DND-41 (cell line): ENCODE measurements around the gene SLC13A3.

ENCODE experiments used
- ATAC-seq: fragments of 200-7000 bp; cut with Tn5 transposase; 3 replicates; pipeline ENCODE4 v1.9.1; 2021; ENCODE audit warnings: low read depth; ENCODE audit not compliant: insufficient read depth
- DNase-seq: peaks from one replicate; pipeline ENCODE4 v3.0.0-alpha.2; 2020
- H2AFZ ChIP-seq: 2 replicates; pipeline ENCODE4 v1.6.0; 2012; ENCODE audit warnings: low read depth, low read length
- H3K27ac ChIP-seq: 2 replicates; pipeline ENCODE4 v1.5.1; 2012; ENCODE audit warnings: low read length, inconsistent platforms
- H3K27me3 ChIP-seq: fragments of 200-600 bp; sonication (generic); 2 replicates; pipeline ENCODE4 v1.6.0; 2012; ENCODE audit warnings: low read length, mild to moderate bottlenecking, inconsistent platforms; ENCODE audit not compliant: insufficient read depth, poor library complexity
- H3K36me3 ChIP-seq: 2 replicates; pipeline ENCODE4 v1.5.1; 2012; ENCODE audit warnings: low read length, inconsistent platforms; ENCODE audit not compliant: insufficient read depth
- H3K4me1 ChIP-seq: 2 replicates; pipeline ENCODE4 v1.5.1; 2012; ENCODE audit warnings: mild to moderate bottlenecking, low read length; ENCODE audit not compliant: insufficient read depth
- H3K4me2 ChIP-seq: 2 replicates; pipeline ENCODE4 v1.6.0; 2012; ENCODE audit warnings: mild to moderate bottlenecking, moderate library complexity, low read length, inconsistent platforms; ENCODE audit not compliant: insufficient read depth
- H3K4me3 ChIP-seq, 2 experiments: fragments of 200-600 bp in 1 of 2; shearing (Covaris generic) in 1 of 2; 2 replicates each; pipeline ENCODE4 v1.5.1; 2012 to 2016; ENCODE audit warnings: inconsistent platforms in 2 of 2, low read length in 2 of 2, mild to moderate bottlenecking in 2 of 2, low read depth in 1 of 2, moderate library complexity in 1 of 2
- H3K79me2 ChIP-seq: 2 replicates; pipeline ENCODE4 v1.6.0; 2012; ENCODE audit warnings: low read length, inconsistent platforms; ENCODE audit not compliant: insufficient read depth
- H3K9ac ChIP-seq: 2 replicates; pipeline ENCODE4 v1.6.0; 2012; ENCODE audit warnings: low read depth, mild to moderate bottlenecking, inconsistent platforms, low read length, moderate library complexity
- H3K9me3 ChIP-seq: 2 replicates; pipeline ENCODE4 v1.5.1; 2012; ENCODE audit warnings: low read length, moderate library complexity, mild to moderate bottlenecking, inconsistent platforms; ENCODE audit not compliant: insufficient read depth, severe bottlenecking
- H4K20me1 ChIP-seq: 2 replicates; pipeline ENCODE4 v1.6.0; 2012; ENCODE audit warnings: low read length; ENCODE audit not compliant: insufficient read depth
- CTCF ChIP-seq: IDR thresholded peaks from 2 replicates; pipeline ENCODE4 v1.5.1; 2012; ENCODE audit warnings: borderline replicate concordance, low read length, moderate library complexity, mild to moderate bottlenecking; ENCODE audit not compliant: poor library complexity, severe bottlenecking; ENCODE audit errors: extremely low read depth
- EZH2 ChIP-seq: IDR thresholded peaks from 3 replicates; pipeline ENCODE4 v1.6.1; 2012; ENCODE audit warnings: borderline replicate concordance, low read depth, mild to moderate bottlenecking, moderate library complexity, low read length, inconsistent platforms; ENCODE audit not compliant: severe bottlenecking

SLC13A3 gene

GRCh38 chr20:46636514-46636913 is 14.7 kb downstream of the SLC13A3 start:
- H3K9ac ChIP-seq: no peak overlapping the region
- no peak for ATAC-seq

GRCh38 chr20:46635514-46636136 is 15.6 kb downstream of the SLC13A3 start:
- H3K27me3 ChIP-seq: peaks cover 9% of the 10 kb centered on the region
- no peaks in the 10 kb centered on the region for H3K9me3 ChIP-seq
- no peak overlapping the region for H3K4me2 ChIP-seq
- DNase-seq: no peak
- H3K36me3 ChIP-seq: no peaks in the 10 kb centered on the region
- H3K4me3 ChIP-seq: no peak overlapping the region
- H2AFZ ChIP-seq: no peak overlapping the region
- no peaks in the 10 kb centered on the region; the same call in 1 of the 2 replicates for H4K20me1 ChIP-seq
- no peak overlapping the region for H3K9ac ChIP-seq
- H3K4me1 ChIP-seq: no peaks in the 10 kb centered on the region
- TF ChIP-seq CTCF: no peak
- no peak for TF ChIP-seq EZH2
- no peak for ATAC-seq
- H3K27ac ChIP-seq: no peak overlapping the region
- no peaks in the 10 kb centered on the region for H3K79me2 ChIP-seq

More at GRCh38 chr20:46636514-46636913, 14.7 kb downstream of the SLC13A3 start:
- no peaks in the 10 kb centered on the region for H3K36me3 ChIP-seq
- H2AFZ ChIP-seq: no peak overlapping the region
- H3K79me2 ChIP-seq: no peaks in the 10 kb centered on the region
- no peak overlapping the region for H3K4me3 ChIP-seq
- H3K27me3 ChIP-seq: peaks cover 11% of the 10 kb centered on the region
- H3K4me2 ChIP-seq: no peak overlapping the region
- no peaks in the 10 kb centered on the region for H3K4me1 ChIP-seq
- DNase-seq: no peak
- H3K27ac ChIP-seq: no peak overlapping the region
- no peaks in the 10 kb centered on the region; the same call in 1 of the 2 replicates for H4K20me1 ChIP-seq
- H3K9me3 ChIP-seq: no peaks in the 10 kb centered on the region
- no peak for TF ChIP-seq CTCF
- TF ChIP-seq EZH2: no peak

GRCh38 chr20:46634528-46634927 is 16.7 kb downstream of the SLC13A3 start:
- Histone ChIP-seq H3K27me3 (peaks cover under 1% of the 10 kb centered on the region), H3K9me3 (no peaks in the 10 kb centered on the region), H3K27ac (no peak overlapping the region), H3K9ac (no peak overlapping the region), H3K4me1 (no peaks in the 10 kb centered on the region), H4K20me1 (no peaks in the 10 kb centered on the region), H3K79me2 (no peaks in the 10 kb centered on the region), H3K4me2 (no peak overlapping the region), H2AFZ (no peak overlapping the region), H3K36me3 (no peaks in the 10 kb centered on the region), H3K4me3 (no peak overlapping the region)
- TF ChIP-seq EZH2: no peak
- no peak for TF ChIP-seq CTCF
- ATAC-seq (no peak), DNase-seq (no peak)
